Activated T-cell treated with anti-CD3 and anti-CD28 coated beads, Interleukin-2, amount 50 U/mL, for 1 hour (primary cell): Measurements from ENCODE around the gene UBA3.
A peak's percentile ranks its signal among the peaks of the same experiment; 100 is the strongest.

ENCODE experiments used
- DNase-seq: peaks from one replicate; pipeline ENCODE4 v3.0.0-alpha.2; 2020

Gene UBA3

DNA sequence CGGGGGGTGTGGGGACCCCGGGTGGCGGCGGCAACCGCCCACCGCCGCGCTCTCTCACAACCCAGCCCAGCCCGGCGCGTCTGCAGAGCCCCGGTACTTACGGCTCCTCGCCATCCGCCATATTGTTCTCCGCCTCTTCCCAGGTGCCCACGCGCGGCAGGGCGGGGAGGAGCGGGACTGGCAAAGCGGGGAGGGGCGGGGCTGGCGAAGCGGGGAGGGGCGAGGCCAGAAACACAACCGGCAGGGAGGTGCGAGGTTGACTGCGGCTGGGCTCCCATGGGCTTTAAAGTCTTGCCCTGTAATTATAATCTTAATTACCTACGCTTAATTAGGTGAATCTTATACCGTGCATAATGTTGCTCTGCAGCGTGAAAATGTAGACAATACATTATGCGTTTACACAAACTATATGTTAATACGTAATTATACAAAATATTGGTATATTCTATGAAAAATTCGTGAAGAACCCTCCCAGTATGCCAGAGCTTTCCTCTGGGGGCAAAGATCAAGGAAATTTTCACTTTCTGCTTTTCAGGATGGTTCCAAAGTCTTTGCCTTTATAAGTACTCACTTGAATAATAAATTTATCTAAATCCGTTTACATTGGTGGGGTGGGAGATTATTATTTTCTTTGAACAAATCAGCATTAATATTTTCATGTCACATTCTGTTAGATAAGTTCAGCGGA is at the start of gene UBA3:
Gene UBA3 (minus strand): TSS at position 133 of the 688 bp plus-strand sequence. CDS start 12 bp downstream, at position 121.
- DNase-seq = peak; percentile 88

DNA sequence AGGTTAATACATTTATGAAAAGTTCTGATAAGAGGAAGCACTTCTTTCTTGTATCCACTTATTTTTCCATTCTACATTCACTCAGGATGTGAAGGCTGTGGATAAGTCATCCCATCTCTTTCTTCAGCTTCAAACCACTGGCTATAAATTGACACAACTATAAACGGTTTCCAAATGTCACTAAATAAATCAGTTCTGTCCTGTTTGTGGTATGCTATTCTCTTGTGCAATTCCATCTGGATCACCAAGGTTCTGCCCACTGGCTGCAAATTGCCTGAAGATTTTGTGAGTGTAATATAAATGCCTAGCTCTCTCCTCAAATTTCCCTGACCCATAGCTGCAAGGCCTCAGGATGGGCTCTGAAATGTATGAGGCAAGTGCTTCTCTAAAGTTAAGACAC is 49.4 kb upstream of the UBA3 start:
- no peak for DNase-seq

DNA sequence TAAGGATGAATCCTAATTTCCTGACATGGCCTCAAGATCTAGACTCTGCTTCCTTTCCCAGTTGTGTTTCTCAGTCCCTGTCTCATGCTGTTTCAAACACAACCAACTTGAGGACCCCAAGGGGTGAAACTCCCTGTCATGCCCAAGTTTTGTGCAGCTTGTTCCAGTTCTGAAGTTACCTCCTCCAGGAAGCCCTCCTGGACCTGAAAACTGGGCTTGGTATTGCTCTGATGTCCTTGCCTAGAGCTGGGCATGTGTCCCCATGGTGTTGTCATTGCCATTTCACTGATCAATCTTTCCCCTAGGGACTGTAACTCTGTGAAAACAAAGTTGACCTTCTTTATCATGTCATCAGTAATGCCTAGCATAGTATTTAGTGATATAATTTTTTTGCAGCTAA is 48.3 kb upstream of the UBA3 start:
- no peak for DNase-seq

DNA sequence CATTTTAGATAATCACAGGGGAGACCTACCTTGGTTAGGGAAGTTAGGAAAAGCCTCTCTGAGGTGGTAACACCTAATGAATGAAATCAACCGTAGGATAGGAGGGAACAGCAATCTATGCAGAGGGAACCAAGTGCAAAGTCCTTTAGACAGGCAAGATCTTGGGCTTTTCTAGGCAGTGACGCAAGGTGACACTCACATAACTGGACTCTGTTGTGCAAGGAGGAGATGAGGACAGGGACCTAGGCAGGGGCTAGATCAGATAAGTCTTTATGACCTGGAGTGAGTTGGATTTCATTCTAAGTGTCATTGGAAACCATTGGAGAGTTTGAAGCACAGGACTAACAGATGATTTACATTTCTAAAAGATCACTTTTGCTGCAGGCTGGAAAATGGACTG is 46.8 kb upstream of the UBA3 start:
- DNase-seq = no peak

DNA sequence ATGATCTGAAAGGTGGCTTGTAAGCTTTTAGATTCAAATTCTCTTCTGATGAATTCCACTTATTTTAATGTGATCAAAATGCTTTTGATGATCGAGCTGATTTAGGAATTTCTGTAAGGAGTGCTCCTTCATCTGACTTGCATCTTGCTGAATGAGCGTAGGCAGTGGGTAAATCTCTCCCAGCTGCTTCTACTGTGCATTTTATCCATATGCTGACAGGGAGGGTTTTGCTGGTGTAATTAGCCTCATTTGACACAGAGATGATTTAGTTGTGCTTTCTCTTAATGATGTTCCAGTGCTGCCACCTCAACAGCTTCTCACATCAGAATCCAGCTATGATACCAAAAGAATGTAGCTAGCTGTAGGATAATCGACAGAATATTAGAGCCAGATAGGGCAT is 46.1 kb upstream of the UBA3 start:
- DNase-seq = no peak

DNA sequence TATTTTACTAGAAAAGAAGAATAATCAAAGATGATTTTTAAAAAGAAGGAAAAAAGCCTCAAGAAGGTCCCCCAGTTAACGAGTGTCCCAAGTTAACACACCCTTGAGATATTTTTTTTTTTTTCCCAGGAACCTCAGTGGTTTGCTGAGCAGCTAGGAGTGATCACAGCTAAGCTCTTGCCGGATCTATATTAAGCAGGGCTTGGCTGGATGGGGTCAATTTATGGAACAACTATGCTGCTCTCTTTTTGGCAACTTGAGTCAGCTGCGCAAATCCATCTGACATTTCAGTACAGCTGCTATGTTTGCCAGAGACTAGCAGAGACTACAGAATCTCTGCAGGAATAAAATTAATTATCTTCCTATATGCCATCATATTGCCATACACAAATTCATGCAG is 42.2 kb upstream of the UBA3 start, which contains the start of gene LMOD3:
Gene LMOD3 (minus strand): TSS at position 193 of the 400 bp plus-strand sequence. CDS start 209 bp downstream, outside the sequence.
- DNase-seq = no peak

DNA sequence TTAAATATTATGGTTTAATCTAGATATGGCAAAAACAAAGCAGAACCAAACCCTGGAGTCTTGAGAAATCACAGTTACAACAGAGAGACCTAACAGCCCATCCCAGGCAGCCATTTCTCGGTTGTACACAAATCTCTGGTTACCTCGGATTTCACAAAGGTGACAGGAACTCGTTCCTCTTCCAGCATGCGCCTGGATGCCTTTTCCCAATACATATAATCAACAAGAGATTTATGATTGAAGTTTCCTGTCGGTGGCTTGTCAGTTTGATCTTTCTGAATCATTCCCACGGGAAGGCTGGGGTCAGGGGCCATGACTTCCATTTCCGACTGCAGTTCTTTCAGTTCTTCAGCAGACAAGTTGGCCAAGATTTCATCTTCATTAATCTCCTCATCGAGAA is 41.8 kb upstream of the UBA3 start:
- no peak for DNase-seq

DNA sequence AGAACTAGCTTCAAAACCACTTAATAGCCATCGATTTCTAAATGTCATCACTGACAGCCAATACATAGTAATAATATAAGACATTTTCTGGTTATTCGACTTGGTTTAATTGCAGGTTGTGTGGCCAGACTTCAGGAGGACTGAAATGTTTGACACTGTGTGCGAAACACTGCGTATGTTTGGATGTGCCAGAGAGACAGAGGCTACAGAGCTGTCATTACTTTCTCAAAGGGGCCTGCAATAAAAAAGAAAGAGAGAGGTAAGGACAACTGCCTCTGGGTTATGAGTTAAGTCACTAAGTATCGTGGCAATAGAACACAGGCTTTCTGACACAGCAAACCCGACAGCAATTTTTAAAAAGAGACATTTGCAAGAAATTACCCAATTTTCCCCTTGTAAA is 41.3 kb upstream of the UBA3 start:
- no peak for DNase-seq

DNA sequence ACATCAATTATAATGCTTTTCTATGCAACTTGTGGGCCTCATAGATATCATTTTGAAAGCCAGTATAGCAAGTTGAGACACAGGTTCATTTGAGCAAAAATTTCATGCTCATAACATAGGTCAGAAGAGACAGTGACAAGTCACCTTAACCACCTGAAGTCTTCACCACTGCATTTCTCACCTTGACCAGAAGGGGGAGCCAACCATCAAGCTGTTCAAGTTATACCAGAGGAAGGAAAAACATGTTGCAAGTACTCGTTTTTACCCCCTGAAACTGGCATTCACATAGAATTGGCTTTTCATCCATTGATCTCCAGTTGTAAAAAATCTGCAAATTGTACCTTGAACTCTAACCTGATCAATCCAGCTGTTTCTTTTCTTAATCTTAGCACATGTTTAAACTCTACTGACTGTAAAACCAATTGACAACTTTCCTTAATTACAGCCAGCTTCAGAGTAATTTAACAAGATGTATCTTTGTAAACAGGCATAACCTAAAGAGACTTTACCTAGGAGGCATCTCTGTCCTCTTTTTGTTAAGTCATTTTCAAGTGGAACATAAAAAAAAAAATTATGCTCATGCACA is 40.8 kb upstream of the UBA3 start:
- peak; percentile 66 for DNase-seq

DNA sequence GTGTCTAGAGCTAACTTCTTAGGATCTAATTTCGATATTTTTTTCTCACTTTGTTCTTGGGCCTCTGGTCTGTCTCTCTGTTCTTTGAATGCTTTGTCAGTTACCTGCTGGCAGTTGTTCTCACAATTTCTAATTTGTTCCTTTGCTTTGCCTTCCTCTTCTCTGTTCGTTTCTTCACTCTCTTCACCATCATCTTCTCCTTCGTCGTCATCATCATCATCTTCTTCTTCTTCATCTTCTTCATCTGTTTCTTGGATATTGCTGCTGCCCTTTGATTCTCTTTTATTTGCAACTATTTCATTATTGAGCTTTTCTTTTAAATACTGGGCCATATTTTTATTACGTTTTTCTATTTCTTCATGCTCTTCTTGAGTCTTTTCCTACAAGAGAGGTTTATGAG is 39.5 kb upstream of the UBA3 start:
- DNase-seq = no peak

DNA sequence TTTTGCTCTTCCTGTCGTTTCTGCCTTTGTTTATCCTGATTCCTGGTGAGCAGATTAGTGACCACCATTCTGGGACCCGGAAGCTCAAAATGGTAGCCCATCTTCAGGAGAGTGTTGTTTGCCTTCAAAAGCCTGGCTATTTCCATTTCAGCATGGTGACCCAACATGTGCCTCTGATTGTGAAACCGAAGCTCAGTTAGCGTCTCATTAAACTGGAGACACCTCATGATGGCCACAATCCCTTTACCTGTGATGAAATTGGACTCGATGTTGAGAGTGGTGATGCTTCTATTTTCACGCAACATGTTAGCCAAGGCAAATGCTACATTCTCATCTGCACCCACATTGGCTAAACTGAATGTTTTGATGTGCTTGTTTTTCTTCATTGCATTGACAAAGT is 39.0 kb upstream of the UBA3 start:
- no peak for DNase-seq

DNA sequence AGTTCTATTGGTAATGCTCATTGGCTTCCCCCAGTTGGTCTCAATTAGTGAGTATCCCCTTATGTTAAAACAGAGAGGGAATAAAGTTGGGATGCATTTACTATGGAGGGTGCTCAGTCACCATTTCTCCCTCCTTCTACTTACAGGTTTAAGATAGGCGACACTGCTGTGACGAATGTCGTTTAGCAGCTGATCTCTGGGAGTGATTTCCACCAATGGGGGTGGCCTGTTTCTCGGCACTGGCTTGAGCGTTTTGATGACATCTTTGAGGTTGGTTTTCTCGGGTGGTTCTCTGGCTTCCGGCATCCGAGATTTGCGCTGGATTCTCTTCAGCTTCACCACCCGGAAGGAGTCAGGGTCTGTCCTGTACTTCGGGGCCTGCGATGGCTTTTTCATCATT is 38.4 kb upstream of the UBA3 start:
- DNase-seq = no peak

DNA sequence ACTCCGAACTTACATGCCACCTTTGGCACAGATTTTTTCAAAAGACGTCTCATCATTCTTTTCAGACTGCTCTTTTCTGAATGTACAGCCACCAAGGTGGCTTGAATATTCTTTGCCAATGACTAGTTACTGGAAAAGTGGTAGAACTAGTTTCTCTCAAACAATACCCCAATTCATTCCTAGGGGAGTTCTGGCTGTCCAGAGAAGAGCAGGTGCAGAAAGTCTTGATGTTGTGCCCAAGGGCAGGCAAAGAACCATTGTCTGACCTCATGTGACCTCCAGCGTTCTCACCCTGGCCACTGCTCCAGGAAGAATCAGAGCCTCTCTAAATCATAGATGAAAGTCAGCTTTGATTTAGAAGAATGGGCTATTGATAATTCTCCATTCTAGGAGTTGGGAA is 36.7 kb upstream of the UBA3 start:
- DNase-seq = no peak

DNA sequence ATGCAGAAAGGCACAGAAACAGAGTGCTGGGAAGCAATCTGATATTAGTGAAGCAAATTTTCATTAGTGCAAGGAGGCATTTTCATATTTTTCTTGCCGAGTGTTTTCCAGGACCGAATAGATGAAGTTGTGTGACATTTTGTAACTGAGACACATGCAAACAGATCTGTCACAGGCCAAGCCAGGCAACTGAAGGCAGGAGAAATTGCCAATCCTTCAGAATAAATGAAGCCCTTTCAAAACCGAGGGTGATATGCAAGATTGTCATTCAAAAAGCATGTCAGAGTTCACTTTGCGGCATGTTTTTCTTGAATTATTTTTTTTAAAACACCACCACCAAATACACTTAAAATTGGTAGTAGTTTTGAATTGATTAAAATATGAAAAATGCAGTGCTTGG is 36.0 kb upstream of the UBA3 start:
- no peak for DNase-seq

DNA sequence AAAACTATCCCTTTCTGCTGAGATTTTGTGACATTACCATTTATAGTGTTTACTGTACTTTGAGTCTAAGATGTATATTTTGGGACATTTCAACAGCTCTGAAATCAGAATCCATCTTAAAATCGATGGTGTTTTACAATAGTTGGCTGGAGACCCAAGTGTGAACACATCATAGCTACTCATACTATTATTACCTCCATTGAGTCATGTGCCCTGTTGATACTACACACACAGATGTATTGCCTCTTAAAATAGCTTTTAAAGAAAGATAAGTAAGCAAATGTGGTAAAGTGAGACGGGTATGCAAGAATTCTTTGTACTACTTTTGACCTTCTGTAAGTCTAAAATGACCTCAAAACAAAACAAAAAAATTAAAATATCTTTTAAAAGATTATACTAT is 35.6 kb upstream of the UBA3 start:
- no peak for DNase-seq

DNA sequence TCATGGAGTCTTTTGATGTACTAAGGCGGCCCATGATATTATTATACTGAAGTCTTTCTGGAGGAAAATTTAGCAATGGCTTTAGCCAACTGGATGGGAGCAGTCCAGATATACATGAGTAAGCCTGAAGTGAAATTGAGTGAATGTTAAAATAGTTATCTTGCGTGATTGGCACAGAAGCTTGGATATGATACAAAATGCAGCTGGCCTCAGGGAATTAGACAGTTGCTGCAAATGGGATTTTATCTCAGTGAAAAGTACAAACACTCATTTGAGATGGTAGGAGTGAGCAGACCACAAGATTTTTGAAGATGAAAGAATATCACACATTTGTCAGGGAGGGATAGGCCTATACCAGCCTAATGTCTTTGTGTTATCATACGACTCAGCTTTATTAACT is 33.4 kb upstream of the UBA3 start:
- DNase-seq = no peak

DNA sequence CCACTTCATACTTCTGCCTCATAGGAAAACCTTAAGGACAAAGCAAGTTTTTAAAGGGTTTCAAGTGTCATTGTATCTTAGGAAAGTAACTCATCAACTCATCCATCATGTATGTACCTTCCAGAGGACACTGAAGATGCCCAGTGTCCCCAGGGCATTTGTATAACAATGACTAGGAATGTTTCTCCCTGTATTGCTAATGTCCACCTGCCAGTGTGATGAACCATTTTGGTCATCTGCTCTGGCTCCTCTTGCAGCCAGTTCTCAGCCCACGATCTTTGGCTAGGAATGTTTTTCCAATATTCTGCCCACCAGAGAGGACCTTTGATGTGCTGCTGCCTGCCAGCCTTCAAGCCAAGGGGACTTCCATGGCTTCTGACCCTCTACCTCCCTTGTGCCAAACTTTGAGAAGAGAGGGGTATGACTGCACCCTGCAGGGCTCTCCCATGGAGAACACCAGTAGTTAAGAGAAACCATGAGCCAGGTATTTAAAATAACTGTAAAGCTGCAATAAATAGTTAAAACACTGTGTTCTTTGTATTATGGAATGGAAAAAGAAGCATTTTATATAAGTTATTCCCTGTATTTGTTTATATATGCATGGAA is 30.9 kb upstream of the UBA3 start:
- DNase-seq = no peak

DNA sequence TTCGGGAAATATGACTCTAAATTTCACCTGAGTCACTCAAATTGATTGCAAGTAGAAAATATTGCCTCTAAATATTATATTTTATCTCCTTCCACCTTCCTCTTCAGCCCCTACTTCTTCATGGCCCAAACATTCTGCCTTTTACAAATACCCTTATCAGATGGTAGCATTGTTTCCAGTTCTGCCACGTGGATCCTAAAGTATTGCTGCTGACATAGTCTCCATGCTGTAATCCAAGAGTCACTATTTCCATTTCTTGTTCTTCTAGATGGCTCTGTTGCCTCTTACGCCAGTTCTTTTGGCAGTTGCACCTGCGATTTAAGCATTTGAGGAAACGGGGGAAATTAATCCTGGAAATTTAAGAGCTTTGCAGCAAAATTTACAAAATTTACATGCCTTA is 28.6 kb upstream of the UBA3 start:
- no peak for DNase-seq

DNA sequence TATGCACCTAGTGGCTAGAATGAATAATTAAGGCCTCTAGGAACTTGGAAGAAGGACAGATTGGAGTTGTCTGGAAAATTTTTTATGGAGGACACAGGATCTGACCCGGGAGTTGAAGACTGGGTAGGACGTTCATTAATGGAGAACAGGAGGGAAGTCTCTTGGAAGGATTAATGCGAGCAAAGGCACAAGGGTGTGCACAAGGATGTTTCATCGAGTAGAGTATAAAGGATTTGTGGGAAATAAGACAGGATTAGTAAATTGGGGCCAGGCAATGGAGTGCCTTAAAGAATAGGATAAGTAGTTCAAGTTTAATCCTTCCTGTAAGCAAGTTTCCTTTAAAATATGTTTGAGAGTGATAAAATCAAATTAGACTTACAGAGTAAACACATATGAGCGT is 27.7 kb upstream of the UBA3 start:
- no peak for DNase-seq

DNA sequence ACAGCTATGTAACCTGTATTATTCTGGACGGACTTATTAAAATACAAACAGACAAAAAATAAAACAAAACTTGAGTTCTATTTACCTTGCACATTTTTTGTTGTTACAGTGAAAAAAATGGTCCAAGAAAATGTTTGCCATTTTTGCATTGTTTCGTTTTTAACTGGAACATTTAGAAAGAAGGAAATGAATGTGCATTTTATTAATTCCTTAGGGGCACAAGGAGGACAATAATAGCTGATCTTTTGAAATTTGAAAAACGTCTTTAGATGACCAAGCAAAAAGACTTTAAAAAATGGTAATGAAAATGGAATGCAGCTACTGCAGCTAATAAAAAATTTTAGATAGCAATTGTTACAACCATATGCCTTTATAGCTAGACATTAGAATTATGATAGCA is 25.2 kb upstream of the UBA3 start:
- DNase-seq = no peak

DNA sequence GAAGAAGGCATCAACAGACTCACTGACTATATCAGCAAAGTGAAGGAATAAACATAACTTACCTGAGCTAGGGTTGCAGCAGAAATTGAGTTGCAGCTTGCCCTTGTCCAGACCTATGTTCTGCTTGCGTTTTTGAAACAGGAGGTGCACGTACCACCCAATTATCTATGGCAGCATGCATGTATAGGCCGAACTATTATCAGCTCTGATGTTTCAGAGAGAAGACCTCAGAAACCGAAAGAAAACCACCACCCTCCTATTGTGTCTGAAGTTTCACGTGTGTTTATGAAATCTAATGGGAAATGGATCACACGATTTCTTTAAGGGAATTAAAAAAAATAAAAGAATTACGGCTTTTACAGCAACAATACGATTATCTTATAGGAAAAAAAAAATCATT is 24.4 kb upstream of the UBA3 start:
- DNase-seq = no peak

DNA sequence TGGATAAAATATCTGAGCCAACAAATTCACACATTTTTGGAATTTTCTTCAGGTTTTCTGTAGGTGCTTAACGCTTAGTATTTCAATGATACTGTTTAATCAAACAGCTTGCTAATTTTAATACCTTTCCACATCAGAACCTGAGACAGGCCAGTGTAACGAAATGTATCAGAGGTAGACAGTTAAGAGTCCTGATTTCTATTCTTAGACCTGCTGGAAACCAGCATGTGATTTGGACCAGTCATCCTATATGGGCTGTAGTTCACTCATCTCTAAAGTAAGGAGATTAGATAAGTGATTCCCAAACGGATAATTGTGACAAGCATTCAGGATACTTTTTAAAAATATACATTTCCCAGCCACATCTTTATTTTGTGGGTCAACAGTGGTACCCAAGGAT is 23.0 kb upstream of the UBA3 start:
- DNase-seq = no peak

DNA sequence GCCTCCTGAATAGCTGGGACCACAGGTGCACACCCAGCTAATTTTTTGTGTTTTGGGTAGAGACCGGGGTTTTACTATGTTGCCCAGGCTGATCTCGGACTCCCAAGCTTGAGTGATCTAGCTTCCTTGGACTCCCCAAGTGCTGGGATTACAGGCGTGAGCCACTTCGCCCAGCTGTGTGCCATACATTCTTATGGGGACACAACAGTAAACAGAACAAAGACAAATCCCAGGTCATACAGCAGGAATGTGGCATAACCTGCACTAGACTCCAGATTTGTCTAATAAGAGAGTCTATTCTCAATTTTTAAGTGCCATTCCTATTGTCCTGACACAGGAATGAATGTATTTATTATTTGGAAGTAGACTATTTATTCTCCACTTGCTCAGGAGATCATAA is 22.2 kb upstream of the UBA3 start:
- no peak for DNase-seq

DNA sequence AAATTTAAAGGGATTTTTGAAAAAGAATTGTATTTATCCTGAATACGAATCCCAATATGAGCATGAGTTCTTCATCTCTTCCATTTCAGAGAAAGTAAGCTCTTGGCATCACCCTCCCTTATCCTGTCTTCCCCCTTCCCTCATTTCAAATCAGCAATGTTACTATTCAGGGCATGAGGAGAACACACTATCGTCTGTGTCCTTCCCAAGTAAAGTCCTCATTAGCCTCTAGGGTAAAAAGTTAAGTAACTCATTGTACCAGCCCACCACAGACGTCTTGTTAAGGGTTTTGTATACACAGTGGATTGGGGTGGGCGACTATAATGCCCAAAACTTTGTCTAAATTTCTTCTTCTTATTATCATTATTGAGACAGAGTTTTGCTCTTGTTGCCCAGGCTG is 19.4 kb upstream of the UBA3 start:
- no peak for DNase-seq
